Common myeloid progenitor, CD34-positive (primary cell): ENCODE data around the gene NSG1.
"Not testable (repeated sequence)": the region's sequence is repeated elsewhere in the genome, so short reads cannot be mapped to it uniquely, and the experiment has no call there.

Experiments used
- CTCF ChIA-PET: fragments of 350-600 bp; sonication (Branson Sonifier 250); formaldehyde crosslinking; loops from one replicate; lab custom pipeline; 2021; ENCODE audit warnings: antibody characterized with exemption; lab: Charles Lee
- POLR2A ChIA-PET: fragments of 350-600 bp; sonication (Branson Sonifier 250); formaldehyde crosslinking; loops from one replicate; lab custom pipeline; 2021; ENCODE audit warnings: antibody characterized with exemption; lab: Charles Lee
- DNase-seq, 3 donors: peaks; one replicate each; pipeline versions ENCODE4 v3.0.0 to v3.0.0-alpha.2; 2013
- H3K27ac ChIP-seq, 2 experiments: 1 replicate in 1 of 2; 2 replicates in 1 of 2; pipeline ENCODE4 v1.7.0; 2013; ENCODE audit warnings: inconsistent platforms in 2 of 2, low read length in 2 of 2, mild to moderate bottlenecking in 2 of 2, low read depth in 1 of 2, moderate library complexity in 1 of 2; ENCODE audit not compliant: severe bottlenecking in 2 of 2, insufficient read depth in 1 of 2, poor library complexity in 1 of 2
- H3K27me3 ChIP-seq, 5 experiments: replicated peaks in 2 of 5; 1 replicate in 3 of 5; 2 replicates in 2 of 5; pipeline versions ENCODE4 v1.6.1 to v1.7.0; 2013; ENCODE audit warnings: low read length in 4 of 5, mild to moderate bottlenecking in 2 of 5, moderate library complexity in 2 of 5, inconsistent platforms in 1 of 5; ENCODE audit not compliant: insufficient read depth in 5 of 5, control insufficient read depth in 4 of 5
- H3K36me3 ChIP-seq, 4 experiments: 1 replicate in 2 of 4; 2 replicates in 2 of 4; pipeline versions ENCODE4 v1.6.1 to v1.7.0; 2013; ENCODE audit warnings: low read length in 3 of 4, control low read depth in 1 of 4, mild to moderate bottlenecking in 1 of 4; ENCODE audit not compliant: control insufficient read depth in 4 of 4, insufficient read depth in 4 of 4
- H3K4me1 ChIP-seq, 4 experiments: 1 replicate in 3 of 4; 2 replicates in 1 of 4; pipeline versions ENCODE4 v1.6.1 to v1.7.1; 2013; ENCODE audit warnings: low read length in 3 of 4, mild to moderate bottlenecking in 3 of 4, control low read depth in 1 of 4, inconsistent platforms in 1 of 4, moderate library complexity in 1 of 4; ENCODE audit not compliant: control insufficient read depth in 4 of 4, insufficient read depth in 4 of 4; ENCODE audit errors: control extremely low read depth in 1 of 4
- H3K4me3 ChIP-seq, 7 experiments: 1 replicate in 4 of 7; 2 replicates in 3 of 7; pipeline versions ENCODE4 v1.5.1 to v1.7.0; 2013; ENCODE audit warnings: mild to moderate bottlenecking in 7 of 7, low read length in 6 of 7, moderate library complexity in 6 of 7, inconsistent platforms in 2 of 7, low read depth in 2 of 7, control low read depth in 1 of 7; ENCODE audit not compliant: insufficient read depth in 4 of 7, control insufficient read depth in 1 of 7; ENCODE audit errors: extremely low read depth in 1 of 7
- H3K9me3 ChIP-seq, 5 experiments: 1 replicate in 4 of 5; 2 replicates in 1 of 5; pipeline versions ENCODE4 v1.6.1 to v1.7.1; 2013; ENCODE audit warnings: low read length in 4 of 5, mild to moderate bottlenecking in 2 of 5, inconsistent platforms in 1 of 5, low read depth in 1 of 5, moderate library complexity in 1 of 5; ENCODE audit not compliant: control insufficient read depth in 4 of 5, insufficient read depth in 2 of 5; ENCODE audit errors: control extremely low read depth in 1 of 5
- WGBS: methylation state at CpG from one replicate; pipeline ENCODE4 v1.1.5; 2013; ENCODE audit not compliant: insufficient coverage; 5-methylcytosine and 5-hydroxymethylcytosine counted together

NSG1 gene

GRCh38 chr4:4457803-4458553 lies 71.1 kb downstream of the NSG1 start:
- H3K9me3 ChIP-seq: no peaks in the 10 kb centered on the region
- no peaks in the 10 kb centered on the region for H3K4me1 ChIP-seq
- ChIA-PET POLR2A (no interaction called here), CTCF (interaction anchor here (1.0 kb wide), 1 partner anchor 14 kb away, joined by 3 read pairs; no protein-coding TSS in a partner anchor)
- no peak overlapping the region for H3K4me3 ChIP-seq
- H3K27me3 ChIP-seq: no peaks in the 10 kb centered on the region
- 100% methylated on average over 3 of the region's 5 CpGs for WGBS
- DNase-seq: no peak
- peaks cover 13 to 55% (median 32%) of the 10 kb centered on the region in 4 experiments for H3K36me3 ChIP-seq
- H3K27ac ChIP-seq: no peak overlapping the region

DNA sequence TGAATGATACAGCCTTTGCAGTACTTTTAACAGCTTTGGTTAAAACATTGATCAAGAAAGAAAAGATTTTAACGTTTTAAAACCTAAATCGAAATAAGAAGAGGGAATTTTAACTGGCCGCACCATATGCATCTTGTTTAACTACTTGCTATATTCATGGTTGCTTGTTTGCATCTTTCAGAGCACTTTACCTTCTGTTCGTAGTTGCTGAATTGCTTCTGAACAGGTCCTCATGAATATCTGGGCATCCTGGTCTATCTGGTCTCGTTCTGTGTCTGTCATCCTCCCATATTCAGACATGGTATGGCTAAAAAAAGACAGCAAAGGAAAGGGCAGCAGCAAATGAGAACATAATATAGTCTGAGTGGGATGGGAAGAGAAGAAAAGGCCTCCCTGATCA lies 72.3 kb downstream of the NSG1 start:
- Histone ChIP-seq H3K27me3 (no peaks in the 10 kb centered on the region), H3K9me3 (no peaks in the 10 kb centered on the region), H3K4me1 (no peaks in the 10 kb centered on the region), H3K4me3 (no peak overlapping the region), H3K36me3 (peaks cover 12 to 44% (median 27%) of the 10 kb centered on the region in 4 experiments), H3K27ac (no peak overlapping the region)
- 100% methylated on average over 3 of the region's 5 CpGs for WGBS
- no peak for DNase-seq
- CTCF ChIA-PET: no interaction called here
- POLR2A ChIA-PET: no interaction called here

DNA sequence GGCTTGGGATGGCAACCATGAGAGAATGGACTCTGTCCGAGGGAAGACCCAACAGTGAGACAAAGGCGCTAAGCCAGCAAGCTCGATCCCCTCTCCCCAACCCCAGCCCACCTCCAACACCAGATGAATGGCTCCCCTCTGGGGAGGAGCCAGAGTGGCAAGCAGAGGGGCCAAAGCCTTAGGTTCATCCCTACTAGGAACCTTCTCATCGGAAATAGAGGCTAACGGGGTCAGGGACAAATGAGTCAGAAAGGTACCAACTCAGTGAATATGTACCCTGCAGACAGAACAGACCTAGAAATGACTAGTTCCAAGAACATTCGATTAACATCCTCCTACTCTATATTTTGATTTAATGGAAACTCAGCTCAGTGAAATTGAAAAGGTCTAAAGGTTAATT lies 73.9 kb downstream of the NSG1 start:
- Histone ChIP-seq H3K27me3 (no peaks in the 10 kb centered on the region), H3K27ac (no peak overlapping the region), H3K4me3 (no peak overlapping the region), H3K4me1 (no peaks in the 10 kb centered on the region), H3K9me3 (no peaks in the 10 kb centered on the region), H3K36me3 (peaks cover 7 to 40% (median 19%) of the 10 kb centered on the region in 4 experiments)
- ChIA-PET CTCF (no interaction called here), POLR2A (no interaction called here)
- no peak for DNase-seq
- WGBS: 88% methylated on average over 2 of the region's 6 CpGs

DNA sequence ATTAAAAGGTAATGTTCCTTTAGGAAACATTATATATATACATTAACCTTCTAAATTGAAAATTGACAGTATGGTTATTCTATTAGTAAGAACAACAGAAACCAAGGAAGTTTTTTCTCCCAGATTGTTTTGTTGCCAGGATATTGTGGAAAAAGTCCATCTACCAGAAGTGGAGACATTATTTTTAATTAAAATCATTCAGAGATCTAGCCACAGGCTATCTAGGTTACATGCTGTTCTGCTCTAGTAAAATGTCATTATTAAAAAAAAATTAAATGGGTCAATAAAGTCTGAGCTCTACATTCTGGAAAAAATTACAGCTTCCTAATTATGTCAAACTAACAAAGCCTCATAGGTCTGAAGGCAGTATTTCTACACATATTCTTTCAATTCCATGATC lies 74.3 kb downstream of the NSG1 start:
- no peak overlapping the region for H3K4me3 ChIP-seq
- no peaks in the 10 kb centered on the region for H3K27me3 ChIP-seq
- H3K36me3 ChIP-seq: peaks cover 11 to 42% (median 20%) of the 10 kb centered on the region in 4 experiments
- ChIA-PET POLR2A (no interaction called here), CTCF (no interaction called here)
- no peak overlapping the region for H3K27ac ChIP-seq
- H3K9me3 ChIP-seq: no peaks in the 10 kb centered on the region
- DNase-seq: no peak
- no peaks in the 10 kb centered on the region for H3K4me1 ChIP-seq

- Histone ChIP-seq H3K4me1 (no peaks in the 10 kb centered on the region), H3K4me3 (no peak overlapping the region), H3K27ac (no peak overlapping the region), H3K36me3 (peaks cover 13 to 42% (median 19%) of the 10 kb centered on the region in 4 experiments), H3K9me3 (peaks cover 0 to 3% (median 0%) of the 10 kb centered on the region in 5 experiments), H3K27me3 (no peaks in the 10 kb centered on the region)
- WGBS: 93% methylated on average over 4 of the region's 5 CpGs
- ChIA-PET POLR2A (no interaction called here), CTCF (no interaction called here)
- no peak for DNase-seq
Measured at GRCh38 chr4:4461850-4462249, 74.9 kb downstream of the NSG1 start.

GRCh38 chr4:4462970-4463369 lies 76.1 kb downstream of the NSG1 start:
- Histone ChIP-seq H3K9me3 (peaks cover 0 to 3% (median 0%) of the 10 kb centered on the region in 5 experiments), H3K36me3 (peaks cover 16 to 42% (median 22%) of the 10 kb centered on the region in 4 experiments), H3K27ac (no peak overlapping the region), H3K27me3 (no peaks in the 10 kb centered on the region), H3K4me3 (no peak overlapping the region), H3K4me1 (no peaks in the 10 kb centered on the region)
- ChIA-PET CTCF (no interaction called here), POLR2A (no interaction called here)
- WGBS: 100% methylated on average over 2 of the region's 3 CpGs
- no peak for DNase-seq

GRCh38 chr4:4465238-4465637 lies 78.3 kb downstream of the NSG1 start:
- H3K9me3 ChIP-seq, H3K27ac ChIP-seq, CTCF ChIA-PET, DNase-seq, H3K4me3 ChIP-seq, H3K27me3 ChIP-seq, POLR2A ChIA-PET, H3K4me1 ChIP-seq: not testable (repeated sequence)
- H3K36me3 ChIP-seq: peaks cover 20 to 48% (median 31%) of the 10 kb centered on the region in 4 experiments
- WGBS: no CpG with 5 or more reads among the region's 3 CpGs
